ENCODE measurements around the gene NTNG1. TPM values are rescaled to one million over a fixed set of nuclear protein-coding genes. Genes with fewer than 3 reads are reported as not detected.
"Not testable (repeated sequence)": the region's sequence is repeated elsewhere in the genome, so short reads cannot be mapped to it uniquely, and the experiment has no call there.

Gene NTNG1
- total RNA-seq, 4 donors from 2014 or later, result 0.78 to 4.2 (median 2.4) TPM

DNA sequence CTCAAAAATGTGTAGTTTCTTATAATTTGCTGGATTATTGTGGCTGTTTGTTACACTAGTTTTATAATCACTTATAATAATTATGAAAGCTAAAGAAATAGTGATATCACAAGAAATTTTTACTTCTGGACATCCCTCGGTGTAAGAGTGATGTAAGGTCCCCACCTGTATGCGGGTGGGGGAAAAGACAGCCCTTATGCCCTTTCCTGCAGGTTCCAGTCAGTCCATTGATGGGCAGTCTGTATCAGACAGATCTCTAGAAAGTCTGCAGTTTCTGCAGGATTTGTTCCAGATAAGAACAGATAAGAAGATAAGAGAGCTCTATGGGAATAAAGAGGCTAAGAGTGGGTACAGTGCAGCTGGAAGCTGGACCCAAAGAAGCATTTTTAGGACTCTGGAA lies 89.3 kb downstream of the NTNG1 start:
- intact Hi-C loops (cut with DNase I), result no loop called here
- no peak for DNase-seq (ENCODE audit: extremely low spot score)
- Histone ChIP-seq H3K4me3 (no peak overlapping the region), H3K9me3 (no peaks in the 10 kb centered on the region), H3K27ac (replicated peaks in 1 of 4) (no peak overlapping the region), H3K4me1 (peaks cover 0 to 14% (median 2%) of the 10 kb centered on the region in 4 donors), H3K27me3 (no peaks in the 10 kb centered on the region), H3K36me3 (no peaks in the 10 kb centered on the region)
- 88% methylated on average over 2 of the region's 2 CpGs for WGBS
- no peak for TF ChIP-seq POLR2A (IDR thresholded peaks at IDR 0.05; ENCODE audit: low read depth)
- TF ChIP-seq, protein P1, sequence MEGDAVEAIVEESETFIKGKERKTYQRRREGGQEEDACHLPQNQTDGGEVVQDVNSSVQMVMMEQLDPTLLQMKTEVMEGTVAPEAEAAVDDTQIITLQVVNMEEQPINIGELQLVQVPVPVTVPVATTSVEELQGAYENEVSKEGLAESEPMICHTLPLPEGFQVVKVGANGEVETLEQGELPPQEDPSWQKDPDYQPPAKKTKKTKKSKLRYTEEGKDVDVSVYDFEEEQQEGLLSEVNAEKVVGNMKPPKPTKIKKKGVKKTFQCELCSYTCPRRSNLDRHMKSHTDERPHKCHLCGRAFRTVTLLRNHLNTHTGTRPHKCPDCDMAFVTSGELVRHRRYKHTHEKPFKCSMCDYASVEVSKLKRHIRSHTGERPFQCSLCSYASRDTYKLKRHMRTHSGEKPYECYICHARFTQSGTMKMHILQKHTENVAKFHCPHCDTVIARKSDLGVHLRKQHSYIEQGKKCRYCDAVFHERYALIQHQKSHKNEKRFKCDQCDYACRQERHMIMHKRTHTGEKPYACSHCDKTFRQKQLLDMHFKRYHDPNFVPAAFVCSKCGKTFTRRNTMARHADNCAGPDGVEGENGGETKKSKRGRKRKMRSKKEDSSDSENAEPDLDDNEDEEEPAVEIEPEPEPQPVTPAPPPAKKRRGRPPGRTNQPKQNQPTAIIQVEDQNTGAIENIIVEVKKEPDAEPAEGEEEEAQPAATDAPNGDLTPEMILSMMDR (IDR thresholded peaks at IDR 0.05), result no peak
- TF ChIP-seq POLR2AphosphoS5 (IDR thresholded peaks at IDR 0.05), result no peak
- TF ChIP-seq EP300 (IDR thresholded peaks at IDR 0.05), result no peak

DNA sequence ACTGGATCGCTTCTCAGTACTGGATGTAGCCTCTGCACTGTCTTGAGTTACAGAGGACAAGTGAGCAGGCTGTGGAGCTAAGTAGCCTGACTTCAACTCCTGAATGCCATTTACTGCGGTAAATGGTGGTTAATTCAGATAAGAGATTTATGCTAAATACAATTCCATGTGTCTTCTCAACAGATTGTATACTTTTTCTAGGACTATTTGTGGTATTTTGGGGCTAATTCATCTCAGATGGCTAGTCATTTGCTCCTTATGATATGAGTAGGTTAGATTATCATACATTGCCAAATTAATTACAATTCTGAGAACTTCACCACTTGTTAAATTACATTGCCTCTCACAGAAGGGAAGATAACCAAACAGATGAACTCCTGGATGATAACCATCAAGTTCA lies 90.5 kb downstream of the NTNG1 start:
- no peaks in the 10 kb centered on the region for H3K36me3 ChIP-seq
- H3K4me3 ChIP-seq, result no peak overlapping the region
- peaks cover 0 to 9% (median 1%) of the 10 kb centered on the region in 4 donors for H3K9me3 ChIP-seq
- intact Hi-C loops (cut with DNase I), result no loop called here
- WGBS, result 100% methylated on average over 2 of the region's 2 CpGs
- TF ChIP-seq POLR2AphosphoS5 (IDR thresholded peaks at IDR 0.05), result no peak
- TF ChIP-seq, protein P1 (IDR thresholded peaks at IDR 0.05), result no peak
- TF ChIP-seq POLR2A (IDR thresholded peaks at IDR 0.05; ENCODE audit: low read depth), result no peak
- DNase-seq (ENCODE audit: extremely low spot score), result no peak
- H3K27ac ChIP-seq (replicated peaks in 1 of 4), result no peak overlapping the region
- H3K27me3 ChIP-seq, result no peaks in the 10 kb centered on the region
- peaks cover 0 to 14% (median 2%) of the 10 kb centered on the region in 4 donors for H3K4me1 ChIP-seq

DNA sequence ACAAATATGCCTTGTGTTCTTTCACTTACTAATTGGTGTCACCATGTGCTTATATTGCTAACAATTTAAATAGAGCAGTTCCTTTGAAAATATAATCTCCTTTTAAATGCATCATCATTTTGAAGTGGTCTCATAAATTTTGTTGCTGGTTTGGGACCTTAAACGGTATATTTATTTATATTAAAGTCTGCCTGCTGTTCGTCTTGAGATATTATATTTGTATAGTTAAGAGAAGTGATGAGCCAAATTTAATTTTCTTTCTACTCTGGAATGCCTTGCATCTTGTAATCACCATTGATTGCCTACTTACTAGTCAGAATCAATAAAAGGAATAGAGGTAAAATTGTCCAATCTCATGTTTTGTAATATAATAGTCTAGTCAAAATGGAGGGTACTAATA lies 91.6 kb downstream of the NTNG1 start:
- TF ChIP-seq, protein P1 (IDR thresholded peaks at IDR 0.05), result no peak
- TF ChIP-seq POLR2AphosphoS5 (IDR thresholded peaks at IDR 0.05) (no peak), EP300 (IDR thresholded peaks at IDR 0.05) (no peak), POLR2A (IDR thresholded peaks at IDR 0.05; ENCODE audit: low read depth) (no peak)
- H3K4me3 ChIP-seq, result no peak overlapping the region
- H3K4me1 ChIP-seq, result peaks cover 0 to 14% (median 2%) of the 10 kb centered on the region in 4 donors
- H3K27me3 ChIP-seq, result no peaks in the 10 kb centered on the region
- no peaks in the 10 kb centered on the region for H3K36me3 ChIP-seq
- 49% methylated on average over 2 of the region's 2 CpGs for WGBS
- no peak for DNase-seq (ENCODE audit: extremely low spot score)
- no peak overlapping the region for H3K27ac ChIP-seq (replicated peaks in 1 of 4)
- intact Hi-C loops (cut with DNase I), result no loop called here
- H3K9me3 ChIP-seq, result peaks cover 0 to 17% (median 10%) of the 10 kb centered on the region in 4 donors

- H3K4me1 ChIP-seq; DNase-seq (ENCODE audit: extremely low spot score); intact Hi-C loops (cut with DNase I); H3K36me3 ChIP-seq; H3K27ac ChIP-seq (replicated peaks in 1 of 4); H3K27me3 ChIP-seq; H3K4me3 ChIP-seq: not testable (repeated sequence)
- 96% methylated on average over 3 of the region's 3 CpGs for WGBS
- H3K9me3 ChIP-seq, result peaks cover 0 to 17% (median 10%) of the 10 kb centered on the region in 4 donors
Measured at GRCh38 chr1:107236760-107237159, 95.9 kb downstream of the NTNG1 start.

DNA sequence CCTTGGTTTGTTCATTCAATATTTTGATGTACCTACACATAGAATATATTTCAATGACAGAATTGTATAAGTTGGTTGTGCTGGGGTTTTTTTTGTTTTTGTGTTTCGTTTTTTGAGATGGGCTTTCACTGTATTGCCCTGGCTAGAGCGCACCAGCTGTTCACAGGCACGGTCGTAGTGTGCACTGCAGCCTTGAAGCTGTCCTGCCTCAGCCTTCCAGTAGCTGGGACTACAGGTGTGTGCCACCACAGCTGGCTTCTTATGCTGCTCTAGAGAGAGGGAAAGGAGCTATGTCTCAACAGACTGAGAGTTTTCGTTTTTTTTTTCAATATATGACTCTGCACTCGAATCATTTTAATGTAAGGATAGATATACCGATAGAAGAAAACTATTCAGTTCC lies 102.6 kb downstream of the NTNG1 start:
- no peak overlapping the region for H3K4me3 ChIP-seq
- H3K36me3 ChIP-seq, result no peaks in the 10 kb centered on the region
- WGBS, result 87% methylated on average over 7 of the region's 7 CpGs
- no peaks in the 10 kb centered on the region for H3K27me3 ChIP-seq
- H3K9me3 ChIP-seq, result no peaks in the 10 kb centered on the region
- intact Hi-C loops (cut with DNase I), result no loop called here
- no peak overlapping the region for H3K27ac ChIP-seq (replicated peaks in 1 of 4)
- no peaks in the 10 kb centered on the region for H3K4me1 ChIP-seq
- no peak for DNase-seq (ENCODE audit: extremely low spot score)
- TF ChIP-seq, protein P1 (IDR thresholded peaks at IDR 0.05), result no peak
- TF ChIP-seq POLR2AphosphoS5 (IDR thresholded peaks at IDR 0.05), result no peak
- TF ChIP-seq POLR2A (IDR thresholded peaks at IDR 0.05; ENCODE audit: low read depth), result no peak
- no peak for TF ChIP-seq EP300 (IDR thresholded peaks at IDR 0.05)

Data from esophagus muscularis mucosa (tissue), 4 donors.